Activated CD8-positive, alpha-beta memory T cell treated with anti-CD3 and anti-CD28 coated beads, Interleukin-2, amount 50 U/mL, for 4 hours (primary cell): ENCODE data around the gene ULK1.

Experiments used
- DNase-seq: peaks from one replicate; pipeline ENCODE4 v3.0.0-alpha.2; 2020

ULK1 gene

DNA sequence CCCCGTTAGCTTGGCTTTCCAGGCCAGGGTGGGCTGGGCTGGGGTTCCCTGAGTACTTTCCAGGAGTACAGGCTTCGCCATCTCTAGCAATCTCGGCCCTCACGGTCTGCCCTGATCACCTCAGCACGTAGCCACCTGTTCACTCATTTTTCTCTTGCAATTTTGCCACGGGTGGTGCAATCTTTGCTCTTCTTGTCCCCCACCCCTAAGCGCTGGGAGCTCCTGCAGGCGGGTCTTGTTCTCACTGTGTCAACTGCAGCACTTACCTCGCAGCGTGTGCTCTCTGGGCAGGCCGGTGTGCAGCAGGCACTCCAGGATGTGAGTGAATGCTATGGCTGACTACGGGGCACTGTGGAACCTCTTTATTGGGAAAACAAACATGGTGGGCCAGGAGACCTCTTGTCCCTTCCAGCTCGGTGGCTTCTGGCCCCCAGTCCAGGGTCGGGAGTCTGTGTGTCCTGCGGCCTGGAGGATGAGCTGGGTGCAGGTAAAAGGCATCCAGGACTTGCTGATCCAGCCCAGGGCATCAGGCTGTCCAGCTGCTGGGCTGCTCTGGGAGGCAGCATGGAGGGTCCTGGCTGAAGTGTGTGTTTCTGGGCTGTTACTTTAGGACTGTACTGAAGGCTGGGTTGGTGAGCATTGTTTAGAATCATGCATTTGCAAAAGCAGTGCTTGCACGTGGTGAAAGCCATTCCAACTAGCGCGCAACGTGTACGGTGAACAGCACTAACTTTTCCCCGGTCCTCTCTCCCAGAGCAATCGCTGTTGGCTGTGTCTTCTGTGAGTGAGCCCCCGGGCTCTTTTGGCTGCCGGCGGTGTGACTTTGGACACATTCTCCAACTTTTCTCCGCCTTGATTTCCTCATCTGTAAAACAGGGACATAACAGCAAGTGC, 1.5 kb upstream of the ULK1 start:
- no peak for DNase-seq

DNA sequence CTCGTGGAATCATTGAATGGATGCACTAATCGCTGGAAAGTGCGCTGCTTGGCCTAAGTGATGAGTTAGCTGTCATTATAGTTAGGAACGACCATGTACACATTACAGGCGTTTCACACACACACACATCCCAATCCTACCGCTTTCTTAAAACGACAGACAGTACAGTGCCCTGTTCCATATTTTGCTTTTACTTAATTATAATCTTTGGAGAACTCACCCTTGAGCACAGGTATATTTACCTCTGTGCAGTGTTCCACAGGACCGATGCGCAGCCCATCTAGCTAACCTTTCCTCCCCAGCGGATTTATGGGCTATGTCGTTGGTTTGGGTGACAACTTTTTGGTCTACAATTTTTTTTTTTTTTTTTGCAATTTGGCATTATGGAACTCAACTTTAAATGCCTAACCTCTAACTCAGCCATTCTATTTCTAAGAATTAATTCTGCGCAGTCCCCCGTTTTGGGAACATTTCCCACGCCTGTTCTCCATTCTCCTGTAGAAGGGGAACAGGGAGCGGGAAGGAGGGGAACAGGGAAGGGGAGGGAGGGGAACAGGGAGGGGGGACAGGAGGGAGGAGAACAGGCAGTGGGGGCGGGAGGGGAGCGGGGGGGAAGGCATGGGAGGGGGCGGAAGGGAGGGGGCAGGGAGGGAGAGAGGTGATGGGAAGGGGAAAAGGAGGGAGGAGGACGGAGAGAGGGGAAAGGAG, 663 bp upstream of the ULK1 start:
- no peak for DNase-seq

DNA sequence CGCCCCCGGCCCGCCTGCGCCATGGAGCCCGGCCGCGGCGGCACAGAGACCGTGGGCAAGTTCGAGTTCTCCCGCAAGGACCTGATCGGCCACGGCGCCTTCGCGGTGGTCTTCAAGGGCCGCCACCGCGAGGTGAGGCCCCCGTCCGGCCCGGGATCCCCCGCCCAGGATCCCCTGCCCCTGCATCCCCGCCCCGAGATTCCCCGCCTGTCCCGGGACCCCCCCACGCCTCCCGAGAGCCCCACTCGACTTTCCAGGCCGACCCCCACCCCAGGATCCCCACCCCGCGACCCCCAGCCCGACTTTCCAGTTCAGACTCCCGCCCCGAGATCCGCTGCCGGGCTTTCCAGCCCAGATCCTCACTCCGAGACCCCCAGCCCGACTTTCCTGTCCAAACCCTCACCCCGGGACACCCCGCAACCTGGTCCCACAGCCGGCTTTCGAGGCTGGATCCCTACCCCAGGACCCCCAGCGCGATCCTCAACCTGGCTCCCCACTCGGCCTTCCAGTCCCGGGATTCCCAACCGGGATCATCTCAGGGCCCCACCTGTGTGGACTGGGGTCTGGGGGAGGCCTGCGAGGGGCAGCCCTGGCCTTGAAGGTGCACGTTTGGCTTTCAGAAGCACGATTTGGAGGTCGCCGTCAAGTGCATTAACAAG, 688 bp downstream of the ULK1 start:
- DNase-seq: no peak

DNA sequence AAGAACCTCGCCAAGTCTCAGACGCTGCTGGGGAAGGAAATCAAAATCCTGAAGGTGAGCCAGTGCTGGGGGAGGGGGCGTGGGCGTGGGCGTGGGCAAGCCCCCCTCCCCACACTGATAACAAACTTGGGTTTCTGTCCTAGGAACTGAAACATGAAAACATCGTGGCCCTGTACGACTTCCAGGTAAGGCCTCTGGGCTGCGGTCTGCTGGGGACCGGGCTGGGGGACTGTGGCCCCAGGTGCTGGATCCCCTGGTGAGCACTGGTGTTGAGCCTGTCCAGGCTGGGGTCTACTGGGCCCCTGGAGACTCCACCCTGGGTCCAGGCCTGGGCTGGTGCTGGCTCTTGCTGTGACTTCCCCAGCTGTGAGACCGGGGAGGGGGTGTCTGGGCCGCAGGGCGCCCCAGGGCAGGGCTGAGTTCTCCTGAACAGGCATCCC, 1.2 kb downstream of the ULK1 start:
- no peak for DNase-seq

DNA sequence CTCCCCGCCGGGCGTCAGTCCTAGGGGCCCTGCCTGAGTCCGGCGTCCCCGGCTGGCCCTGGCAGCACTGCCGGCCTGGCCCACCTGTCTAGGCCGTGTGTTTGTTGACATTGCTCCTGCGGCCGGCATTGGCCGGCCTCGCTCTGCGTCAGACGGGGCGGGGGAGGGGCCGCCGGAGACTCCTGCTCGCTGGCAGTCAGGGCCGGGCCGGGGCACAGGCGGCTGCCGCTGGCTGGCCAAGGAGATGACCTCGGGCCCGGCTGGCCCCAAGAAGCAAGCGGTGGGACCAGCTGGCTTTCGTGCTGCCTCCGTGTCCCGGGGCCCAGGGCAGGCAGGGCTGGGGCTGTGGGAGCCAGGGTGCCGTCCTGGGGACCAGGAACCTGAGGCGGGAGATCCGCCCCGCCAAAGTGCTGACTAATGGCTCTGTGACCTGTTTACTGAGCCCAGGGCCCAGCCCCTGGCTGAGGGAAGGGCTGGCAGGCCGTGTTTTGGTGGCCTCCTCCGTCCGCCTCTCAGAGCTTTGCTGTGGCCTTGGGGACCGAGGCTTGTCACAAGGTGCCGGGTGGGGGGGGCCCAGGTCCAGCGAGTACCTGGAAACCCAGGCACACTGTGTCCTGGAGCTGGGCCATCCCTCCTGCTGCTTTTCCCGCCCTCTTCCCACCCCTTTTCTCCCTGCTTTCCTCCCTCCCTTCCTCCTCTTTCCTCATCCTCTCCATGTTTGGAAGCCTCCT, 1.8 kb downstream of the ULK1 start:
- peak; percentile 63 for DNase-seq

DNA sequence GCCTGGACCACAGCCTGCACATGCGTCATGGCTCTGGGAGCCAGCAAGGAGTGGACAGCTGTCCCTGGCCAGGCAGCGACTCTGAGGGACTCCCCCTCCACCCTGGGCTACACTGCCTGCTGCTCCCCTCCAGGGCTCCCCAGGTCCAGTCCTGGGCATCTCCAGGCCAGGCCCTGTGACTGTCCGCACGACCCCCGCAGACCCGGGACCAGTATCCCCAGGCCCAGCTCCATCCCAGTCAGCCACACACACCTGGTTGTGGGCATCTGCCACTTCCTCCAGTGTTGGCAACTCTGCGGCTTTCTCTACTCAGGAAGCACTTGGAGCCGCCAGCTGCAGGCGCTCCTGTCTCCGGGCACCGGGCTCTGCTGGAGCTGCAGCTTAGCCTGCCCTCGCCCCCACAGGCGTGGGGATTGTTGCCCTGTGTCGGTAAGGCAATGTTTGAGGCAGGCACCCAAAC, 2.4 kb downstream of the ULK1 start:
- DNase-seq: no peak

DNA sequence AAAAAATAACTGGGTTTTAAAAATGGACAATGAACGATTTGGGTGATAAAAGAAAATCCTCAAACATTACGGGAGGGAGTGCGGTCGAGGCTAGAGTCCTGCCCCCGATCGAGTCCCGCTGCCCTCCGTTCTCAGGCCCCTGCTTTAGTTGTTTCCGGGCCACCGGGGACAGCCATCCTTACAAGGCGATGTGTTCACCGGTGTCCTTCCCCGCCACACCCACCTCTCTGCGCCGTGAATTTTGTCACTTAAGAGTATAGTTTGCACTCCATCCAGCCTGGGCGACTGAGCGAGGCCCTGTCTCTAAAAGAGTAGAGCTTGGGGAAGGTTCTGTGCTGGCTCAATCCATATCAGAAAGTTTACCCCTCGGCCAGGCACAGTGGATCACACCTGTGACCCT, 2.9 kb downstream of the ULK1 start:
- DNase-seq: no peak

DNA sequence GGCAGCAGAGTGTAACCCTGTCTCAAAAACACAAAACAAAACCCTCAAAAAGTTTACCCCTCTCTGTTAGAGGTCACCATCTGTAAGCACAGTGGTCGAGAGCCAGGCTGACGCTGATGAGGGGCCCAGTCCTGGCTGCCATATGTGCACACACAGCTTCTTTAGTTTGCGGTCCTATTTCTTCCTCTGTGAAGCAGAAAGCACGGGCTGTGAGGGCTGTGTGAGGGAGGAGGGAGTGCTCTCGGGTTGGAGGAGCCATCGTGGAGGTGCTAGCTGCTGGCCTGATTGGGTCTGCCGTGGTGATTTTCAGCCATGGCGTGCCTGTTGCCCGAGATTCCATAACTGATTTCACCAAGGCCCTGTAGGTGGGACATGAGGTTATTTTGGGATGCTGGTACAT, 3.5 kb downstream of the ULK1 start:
- no peak for DNase-seq

DNA sequence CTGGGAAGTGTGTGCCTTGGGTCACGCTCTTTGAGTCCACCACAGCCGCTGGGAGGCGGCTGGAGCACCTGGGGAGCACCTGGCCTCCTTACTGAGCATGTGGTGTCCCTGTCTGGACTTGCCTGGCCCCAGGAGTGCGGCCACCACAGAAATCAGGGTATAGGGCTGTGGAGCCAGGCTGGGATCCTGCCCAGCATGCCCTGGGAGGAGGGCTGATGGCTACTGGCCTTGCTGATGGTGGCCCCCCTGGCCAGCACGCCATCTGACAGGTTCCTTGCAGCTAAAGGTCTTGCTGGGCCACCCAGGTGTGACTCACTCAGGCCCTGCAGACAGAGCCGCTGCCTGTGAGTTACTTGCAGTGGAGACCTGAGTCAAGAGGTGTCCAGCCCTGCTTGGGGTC, 6.0 kb downstream of the ULK1 start:
- no peak for DNase-seq

DNA sequence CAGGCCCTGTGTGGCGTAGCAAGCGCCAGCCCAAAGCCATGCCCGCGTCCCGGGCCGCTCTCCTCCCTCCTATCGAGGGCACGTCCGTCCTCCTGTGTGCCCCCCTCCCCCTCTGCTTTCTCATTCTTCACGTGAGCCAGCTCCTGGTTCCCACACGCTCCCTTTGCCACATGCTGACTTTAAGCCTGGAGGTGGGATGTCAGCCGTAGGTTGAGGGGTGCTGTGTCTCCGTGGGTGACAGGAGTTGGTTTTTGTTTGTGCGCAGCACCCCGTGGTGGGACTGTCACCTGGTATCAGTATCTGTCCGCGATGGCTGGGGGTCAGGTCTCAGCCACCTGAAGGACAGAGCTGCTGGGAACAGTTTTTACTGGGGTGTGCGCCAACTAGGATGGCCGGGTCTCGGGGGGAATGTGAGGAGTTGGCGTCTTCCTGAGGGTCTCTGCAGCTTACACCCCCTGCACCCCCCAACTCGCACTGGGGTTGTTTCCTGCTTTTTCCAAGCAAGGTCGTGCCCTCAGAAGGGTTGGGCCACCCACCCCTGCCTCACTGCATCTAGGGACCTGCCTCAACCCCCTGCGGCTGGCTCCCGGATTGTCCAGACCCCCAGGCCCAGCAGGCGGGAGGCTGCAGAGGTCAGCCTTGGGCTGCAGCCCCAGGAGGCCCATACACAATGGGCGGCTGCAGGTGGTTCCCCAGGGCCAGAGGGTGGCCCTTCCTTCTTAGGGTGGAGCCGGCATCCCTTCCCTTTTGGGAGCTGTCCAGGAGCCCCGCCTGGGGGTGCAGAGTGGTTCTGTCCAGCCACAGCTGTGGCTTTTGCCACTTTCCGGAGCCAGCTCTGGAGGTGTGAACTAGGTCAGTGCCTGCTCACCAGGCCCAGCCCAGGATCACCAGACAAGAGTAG, 7.3 kb downstream of the ULK1 start:
- no peak for DNase-seq

DNA sequence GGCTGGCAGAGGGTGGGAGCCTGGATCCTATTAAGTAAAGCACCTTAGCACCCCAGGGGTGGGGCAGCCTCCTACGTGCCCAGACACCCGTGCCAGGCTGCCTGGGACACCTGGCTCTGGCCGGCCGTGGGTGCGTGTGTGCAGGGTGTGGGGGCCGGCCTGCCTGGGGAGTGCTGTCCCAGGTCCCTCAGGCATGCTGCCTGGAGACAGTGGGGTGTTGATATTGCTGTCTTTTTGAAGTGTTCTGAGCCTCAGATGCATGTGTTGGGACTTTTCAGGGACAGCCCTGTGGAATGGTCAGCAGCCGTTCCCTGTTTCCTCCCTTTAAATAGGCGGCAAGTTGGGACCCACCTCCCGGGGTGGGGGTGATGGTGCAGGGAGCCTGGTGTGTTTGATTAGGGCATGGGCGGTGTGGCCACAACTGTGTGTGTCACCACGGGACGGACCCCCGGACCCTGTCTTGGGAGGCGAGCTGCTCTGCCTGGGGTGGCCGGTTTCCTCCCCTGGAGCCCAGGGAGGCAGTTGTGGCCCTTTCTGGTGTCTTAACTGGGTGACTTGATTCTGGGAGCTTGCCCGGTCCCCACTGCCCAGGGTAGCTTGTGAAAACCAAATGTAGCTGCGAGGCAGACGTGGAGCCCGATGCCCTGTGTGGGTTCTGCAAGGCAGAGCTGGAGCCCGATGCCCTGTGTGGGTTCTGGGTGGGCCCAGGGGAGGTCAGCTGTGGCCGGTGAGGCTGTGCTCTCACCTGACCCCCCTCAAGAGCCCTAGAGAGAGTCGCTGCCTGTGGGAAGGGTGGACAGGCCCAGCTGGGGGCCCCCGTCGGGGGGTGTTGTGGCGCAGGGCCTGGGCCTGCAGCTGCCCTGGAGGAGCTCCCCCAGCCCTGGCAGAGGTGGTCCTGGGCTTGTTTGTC, 8.2 kb downstream of the ULK1 start:
- DNase-seq: no peak

DNA sequence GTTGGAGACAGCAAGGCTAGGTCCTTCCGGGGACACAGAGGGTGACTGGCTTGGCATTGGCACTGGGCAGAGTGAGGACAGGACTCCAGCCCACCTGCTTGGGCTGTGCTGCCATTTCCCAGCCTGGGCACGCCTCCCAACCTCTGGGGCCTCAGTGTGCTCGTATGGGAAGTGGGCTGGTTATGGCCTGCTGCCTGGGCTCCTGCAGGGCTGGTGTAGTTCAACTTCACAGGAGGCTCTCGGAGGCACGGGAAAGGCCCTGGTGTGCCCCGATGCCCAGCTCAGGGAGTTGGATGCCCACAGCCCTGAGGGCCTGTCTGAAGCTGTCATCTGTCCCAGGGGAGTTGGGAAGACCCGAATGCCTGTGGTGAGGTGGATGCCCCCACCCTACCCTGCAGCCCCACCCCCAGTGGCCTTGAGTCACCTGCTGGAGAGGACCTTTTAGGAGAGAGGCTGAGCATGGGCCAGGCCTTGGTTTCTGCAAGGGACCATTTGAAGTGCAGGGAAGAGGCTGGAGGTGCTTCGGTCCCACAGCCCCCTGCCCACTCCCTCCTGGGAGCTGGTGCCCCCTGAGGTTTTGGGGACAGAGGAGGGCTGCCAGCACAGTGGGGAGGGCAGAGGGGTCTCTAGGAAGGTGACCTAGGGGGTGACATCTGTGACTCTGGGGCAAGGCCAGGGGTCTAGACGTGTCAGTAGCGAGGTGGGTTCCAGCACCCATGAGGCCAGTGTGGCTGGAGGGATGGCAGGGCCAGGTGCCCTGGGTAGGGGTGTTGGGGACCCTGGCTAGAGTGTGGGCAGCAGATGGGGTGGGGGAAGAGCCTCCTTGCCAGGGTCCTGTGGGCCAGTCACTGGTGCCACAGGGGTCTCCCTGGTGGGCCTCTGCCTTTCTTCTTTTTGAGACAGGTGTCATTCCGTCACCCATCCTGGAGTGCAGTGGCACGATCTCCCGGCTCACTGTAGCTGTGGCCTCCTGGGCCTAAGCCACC, 9.1 kb downstream of the ULK1 start:
- no peak for DNase-seq

DNA sequence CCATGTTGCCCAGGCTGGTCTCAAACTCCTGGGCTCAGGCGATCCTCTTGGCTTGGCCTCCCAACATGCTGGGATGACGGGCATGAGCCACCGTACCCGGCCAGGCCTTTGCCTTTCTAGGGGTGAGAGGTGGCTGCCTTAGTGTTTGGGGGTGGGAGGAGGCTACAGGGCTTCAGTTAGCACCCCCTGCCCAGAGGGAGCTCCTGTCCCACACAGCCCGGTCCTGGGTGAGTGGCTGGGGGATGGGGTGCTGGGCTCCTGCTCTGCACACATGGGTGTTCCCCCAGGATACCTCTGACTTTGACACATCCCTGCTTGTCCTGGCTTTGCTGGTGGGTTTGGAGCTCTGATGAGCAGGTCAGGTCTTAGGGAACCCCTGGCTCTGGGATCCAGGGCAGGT, 9.9 kb downstream of the ULK1 start:
- no peak for DNase-seq

DNA sequence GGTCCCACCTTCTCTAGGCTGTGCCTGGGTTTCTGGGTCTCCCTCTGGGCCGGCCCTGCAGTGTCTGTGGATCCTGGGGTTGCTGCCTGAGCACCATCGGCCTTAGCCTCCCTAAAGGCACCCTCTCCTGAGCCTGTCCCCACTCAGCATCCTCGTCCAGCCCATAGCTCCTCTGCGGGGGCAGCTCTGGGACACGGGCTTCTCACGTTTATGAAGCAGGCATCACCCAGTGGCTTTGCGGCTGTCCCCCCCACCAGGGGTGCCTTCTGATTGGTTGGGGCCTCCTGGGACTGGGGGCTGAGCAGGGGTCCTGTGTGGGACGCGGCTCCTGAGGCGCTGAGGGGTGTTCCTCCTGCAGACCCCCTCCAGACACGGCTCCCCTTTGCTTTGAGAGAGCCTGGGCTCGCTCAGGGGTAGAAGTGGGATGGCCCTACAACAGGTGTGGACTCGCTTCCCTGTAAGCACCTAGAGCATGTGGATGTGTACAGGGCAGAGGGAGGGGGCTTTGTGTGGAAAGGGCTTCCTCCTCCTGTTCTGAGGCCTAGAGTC, 10.7 kb downstream of the ULK1 start:
- no peak for DNase-seq

DNA sequence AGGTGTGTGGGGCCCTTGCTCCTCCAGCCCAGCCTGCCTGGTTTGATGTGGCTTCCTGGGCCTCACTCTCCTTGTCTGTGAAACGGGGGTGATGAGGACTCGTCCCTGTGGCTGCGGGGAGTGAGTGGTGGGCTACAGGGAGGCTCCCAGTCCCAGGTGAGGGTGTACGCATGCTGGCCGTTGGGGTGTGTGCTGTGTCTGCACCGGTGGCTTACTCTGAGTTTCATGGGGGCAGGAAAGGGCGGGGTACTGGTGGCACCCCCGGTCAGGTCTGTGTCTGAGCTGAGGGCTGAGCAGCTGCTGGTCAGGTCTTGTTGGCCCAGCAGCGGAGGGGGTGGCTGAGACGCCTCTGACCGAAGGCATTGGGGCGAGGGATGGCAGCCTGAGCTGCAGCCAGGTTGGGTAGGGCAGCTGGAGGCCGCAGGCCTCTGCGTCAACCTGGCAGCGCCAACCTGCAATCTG, 11.2 kb downstream of the ULK1 start:
- DNase-seq: no peak

DNA sequence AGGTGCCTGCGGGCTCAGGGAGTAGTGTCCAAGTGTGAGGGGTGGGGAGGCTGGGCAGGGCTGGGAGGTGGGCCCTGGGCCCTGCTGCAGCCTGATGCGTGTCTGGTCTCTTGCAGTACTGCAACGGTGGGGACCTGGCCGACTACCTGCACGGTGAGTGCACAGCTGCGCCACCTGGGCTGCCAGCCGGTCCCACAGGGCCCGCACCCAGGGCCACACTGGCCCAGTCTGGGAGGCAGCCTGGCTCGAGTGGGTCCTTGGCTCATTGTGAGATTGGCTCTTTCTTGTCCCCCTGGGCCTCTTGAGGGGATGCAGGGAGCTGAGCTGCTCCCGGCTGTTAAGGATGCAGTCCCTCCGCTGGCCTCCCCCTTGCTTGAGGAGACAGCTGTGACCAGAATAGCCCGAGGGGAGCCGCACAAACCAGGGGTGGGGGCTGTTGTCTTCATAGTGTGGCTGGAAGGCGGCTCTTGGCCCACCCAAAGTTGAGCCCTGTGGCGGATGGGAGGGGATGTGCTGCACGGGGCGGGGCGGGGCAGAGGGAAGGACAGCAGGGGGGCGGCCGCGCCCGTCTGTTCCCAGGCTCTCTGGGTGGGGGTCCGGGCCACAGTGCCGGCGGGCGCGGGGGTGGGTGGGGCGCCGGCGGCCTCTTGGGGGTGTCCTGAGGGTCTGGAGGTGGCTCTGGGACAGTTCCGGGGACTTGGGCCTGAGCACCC, 13.1 kb downstream of the ULK1 start:
- DNase-seq: no peak

DNA sequence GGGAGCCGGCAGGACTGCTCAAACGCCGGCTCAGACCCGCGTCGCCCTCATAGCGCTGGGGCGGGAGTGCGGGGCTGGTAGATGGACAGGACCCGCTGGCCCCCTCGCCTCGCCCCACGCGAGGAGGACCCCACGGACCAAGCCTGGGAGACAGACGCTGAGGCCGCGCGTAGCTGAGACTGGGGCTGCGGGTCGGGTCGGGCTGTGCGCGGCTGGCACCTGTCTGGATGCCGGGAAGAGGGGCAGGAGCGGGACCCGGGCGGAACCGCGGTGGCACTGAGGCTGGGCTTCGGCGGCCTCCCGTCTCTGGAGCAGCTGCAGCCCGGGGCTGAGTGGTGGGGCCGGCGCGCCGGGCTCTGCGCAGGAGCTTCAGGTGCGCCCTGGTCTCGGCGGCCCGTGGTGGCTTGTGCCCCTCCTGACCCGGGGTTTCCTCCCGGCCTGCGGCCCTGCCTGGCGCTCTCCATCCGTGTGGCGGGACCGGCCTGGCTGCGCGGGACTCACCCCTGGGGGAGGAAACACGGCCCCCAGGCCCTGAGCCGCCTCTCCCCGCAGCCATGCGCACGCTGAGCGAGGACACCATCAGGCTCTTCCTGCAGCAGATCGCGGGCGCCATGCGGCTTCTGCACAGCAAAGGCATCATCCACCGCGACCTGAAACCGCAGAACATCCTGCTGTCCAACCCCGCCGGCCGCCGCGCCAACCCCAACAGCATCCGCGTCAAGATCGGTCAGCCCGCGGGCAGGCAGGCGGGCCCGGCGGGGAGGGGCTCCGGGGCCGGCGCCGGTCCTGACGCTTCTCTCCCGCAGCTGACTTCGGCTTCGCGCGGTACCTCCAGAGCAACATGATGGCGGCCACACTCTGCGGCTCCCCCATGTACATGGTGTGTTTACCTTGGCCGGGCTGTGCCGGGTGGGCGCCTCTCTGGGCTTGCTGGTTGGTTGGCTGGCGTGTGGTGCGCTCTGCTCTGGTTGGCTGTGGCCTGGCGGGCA, 14.0 kb downstream of the ULK1 start:
- no peak for DNase-seq
